ENCODE measurements around the gene POLH.
"Not testable (repeated sequence)": the region's sequence is repeated elsewhere in the genome, so short reads cannot be mapped to it uniquely, and the experiment has no call there.

- TF ChIP-seq CTCF, POLR2A (IDR thresholded peaks at IDR 0.05): not testable (repeated sequence)
Observed at GRCh38 chr6:43589564-43589963, 13.6 kb downstream of the POLH start.
